A673 (cell line): ENCODE results near the gene ENHO. TPM values are rescaled to one million over a fixed set of nuclear protein-coding genes. Genes with fewer than 3 reads are reported as not detected.

Experiments
- BruUV-seq: library from RNA; stranded (reverse); fragments of 400-500 nt; replicated peaks from 2 replicates; lab custom pipeline; 2021; lab: Mats Ljungman, UMichigan
- CTCF ChIA-PET: fragments of 300-600 bp; sonication (Branson Sonifier 250); formaldehyde crosslinking; loops from one replicate; lab custom pipeline; 2022; ENCODE audit warnings: antibody characterized with exemption; lab: Charles Lee
- POLR2A ChIA-PET: fragments of 300-600 bp; sonication (Branson Sonifier 250); formaldehyde crosslinking; loops from one replicate; lab custom pipeline; 2022; ENCODE audit warnings: antibody characterized with exemption; ENCODE audit not compliant: low non-redundant PET; lab: Charles Lee
- DNase-seq: peaks from one replicate; pipeline ENCODE4 v3.0.0-alpha.2; 2015; ENCODE audit warnings: low spot score
- H3K27ac ChIP-seq: fragments of 200-600 bp; sonication (generic); 2 replicates; pipeline ENCODE4 v1.5.1; 2016; ENCODE audit warnings: mixed run types, low read depth, mild to moderate bottlenecking, mixed read lengths, antibody characterized with exemption, low read length; ENCODE audit not compliant: poor library complexity, severe bottlenecking
- H3K27me3 ChIP-seq: fragments of 200-600 bp; sonication (generic); replicated peaks from 2 replicates; pipeline ENCODE4 v1.6.1; 2017; ENCODE audit warnings: mixed run types, low read depth, mild to moderate bottlenecking, mixed read lengths, antibody characterized with exemption, low read length; ENCODE audit not compliant: insufficient read depth, poor library complexity
- H3K36me3 ChIP-seq: fragments of 200-600 bp; sonication (generic); 2 replicates; pipeline ENCODE4 v1.6.1; 2016; ENCODE audit warnings: mixed run types, mild to moderate bottlenecking, mixed read lengths, antibody characterized with exemption, low read length; ENCODE audit not compliant: insufficient read depth, poor library complexity, severe bottlenecking
- H3K4me1 ChIP-seq: fragments of 200-600 bp; sonication (generic); 2 replicates; pipeline ENCODE4 v1.6.1; 2017; ENCODE audit warnings: mixed run types, mild to moderate bottlenecking, mixed read lengths, antibody characterized with exemption, low read length; ENCODE audit not compliant: insufficient read depth, poor library complexity, severe bottlenecking
- H3K4me3 ChIP-seq: fragments of 200-600 bp; sonication (generic); 2 replicates; pipeline ENCODE4 v1.5.1; 2016; ENCODE audit warnings: low read depth, mixed run types, mild to moderate bottlenecking, mixed read lengths, low read length; ENCODE audit not compliant: poor library complexity, severe bottlenecking
- H3K9me3 ChIP-seq: fragments of 200-600 bp; sonication (generic); 2 replicates; pipeline ENCODE4 v1.6.1; 2016; ENCODE audit warnings: mixed run types, low read depth, mild to moderate bottlenecking, mixed read lengths, antibody characterized with exemption, low read length; ENCODE audit not compliant: poor library complexity, severe bottlenecking
- EZH2 ChIP-seq: fragments of 200-600 bp; sonication (generic); IDR thresholded peaks from 2 replicates; pipeline ENCODE4 v1.6.1; 2017; ENCODE audit warnings: borderline replicate concordance, low read depth, mild to moderate bottlenecking, mixed read lengths, antibody characterized with exemption, low read length; ENCODE audit not compliant: poor library complexity, severe bottlenecking
- intact Hi-C: fragments of 100-400 bp; cut with micrococcal nuclease; formaldehyde crosslinking; loops from one replicate; pipeline ENCODE4 v1.10.0; 2022; ENCODE audit not compliant: unreplicated experiment
- total RNA-seq: library from RNA; stranded (reverse); gene quantifications from 2 replicates; pipeline ENCODE4 v1.2.3, GENCODE V29; 2021
- TF ChIP-seq, protein P1 (sequence below): fragments of 300-800, 200-600 bp; sonication (generic); conservative IDR thresholded peaks from 2 replicates; pipeline ENCODE4 v1.5.1; 2017; ENCODE audit warnings: low read depth, mild to moderate bottlenecking, antibody characterized with exemption, low read length, moderate library complexity, mixed read lengths

The ENHO gene
- total RNA-seq, 1 experiment from 2014 or later: 1.2 TPM

DNA sequence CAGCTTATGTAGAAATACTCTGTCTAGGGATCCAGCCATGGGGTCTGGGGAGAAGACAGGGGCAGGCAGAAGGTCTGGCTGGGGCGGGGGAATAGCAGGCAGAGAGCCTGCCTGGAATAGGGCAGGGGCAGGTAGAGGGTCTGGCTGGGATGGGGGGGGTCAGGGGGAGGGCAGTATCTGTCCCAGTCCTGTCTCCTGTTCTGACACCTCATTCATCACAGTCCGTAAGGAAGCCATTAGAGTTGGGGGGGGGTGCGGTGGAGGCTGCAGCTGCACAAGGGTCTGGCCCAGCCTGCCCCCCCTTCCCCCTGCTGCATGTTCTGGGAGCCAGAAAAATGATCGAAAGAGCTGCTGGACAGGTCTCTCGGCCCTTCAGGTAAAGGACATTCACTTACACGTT is 34.2 kb upstream of the ENHO start:
- Histone ChIP-seq H3K4me1 (peaks cover 9% of the 10 kb centered on the region), H3K4me3 (no peak overlapping the region), H3K36me3 (no peaks in the 10 kb centered on the region), H3K9me3 (no peaks in the 10 kb centered on the region), H3K27ac (no peak overlapping the region), H3K27me3 (no peaks in the 10 kb centered on the region)
- TF ChIP-seq, protein P1, sequence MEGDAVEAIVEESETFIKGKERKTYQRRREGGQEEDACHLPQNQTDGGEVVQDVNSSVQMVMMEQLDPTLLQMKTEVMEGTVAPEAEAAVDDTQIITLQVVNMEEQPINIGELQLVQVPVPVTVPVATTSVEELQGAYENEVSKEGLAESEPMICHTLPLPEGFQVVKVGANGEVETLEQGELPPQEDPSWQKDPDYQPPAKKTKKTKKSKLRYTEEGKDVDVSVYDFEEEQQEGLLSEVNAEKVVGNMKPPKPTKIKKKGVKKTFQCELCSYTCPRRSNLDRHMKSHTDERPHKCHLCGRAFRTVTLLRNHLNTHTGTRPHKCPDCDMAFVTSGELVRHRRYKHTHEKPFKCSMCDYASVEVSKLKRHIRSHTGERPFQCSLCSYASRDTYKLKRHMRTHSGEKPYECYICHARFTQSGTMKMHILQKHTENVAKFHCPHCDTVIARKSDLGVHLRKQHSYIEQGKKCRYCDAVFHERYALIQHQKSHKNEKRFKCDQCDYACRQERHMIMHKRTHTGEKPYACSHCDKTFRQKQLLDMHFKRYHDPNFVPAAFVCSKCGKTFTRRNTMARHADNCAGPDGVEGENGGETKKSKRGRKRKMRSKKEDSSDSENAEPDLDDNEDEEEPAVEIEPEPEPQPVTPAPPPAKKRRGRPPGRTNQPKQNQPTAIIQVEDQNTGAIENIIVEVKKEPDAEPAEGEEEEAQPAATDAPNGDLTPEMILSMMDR: no peak
- TF ChIP-seq EZH2: no peak
- CTCF ChIA-PET: no interaction called here
- no peak for DNase-seq
- POLR2A ChIA-PET: no interaction called here
- BruUV-seq: no TSS peak
- intact Hi-C loops: no loop called here

DNA sequence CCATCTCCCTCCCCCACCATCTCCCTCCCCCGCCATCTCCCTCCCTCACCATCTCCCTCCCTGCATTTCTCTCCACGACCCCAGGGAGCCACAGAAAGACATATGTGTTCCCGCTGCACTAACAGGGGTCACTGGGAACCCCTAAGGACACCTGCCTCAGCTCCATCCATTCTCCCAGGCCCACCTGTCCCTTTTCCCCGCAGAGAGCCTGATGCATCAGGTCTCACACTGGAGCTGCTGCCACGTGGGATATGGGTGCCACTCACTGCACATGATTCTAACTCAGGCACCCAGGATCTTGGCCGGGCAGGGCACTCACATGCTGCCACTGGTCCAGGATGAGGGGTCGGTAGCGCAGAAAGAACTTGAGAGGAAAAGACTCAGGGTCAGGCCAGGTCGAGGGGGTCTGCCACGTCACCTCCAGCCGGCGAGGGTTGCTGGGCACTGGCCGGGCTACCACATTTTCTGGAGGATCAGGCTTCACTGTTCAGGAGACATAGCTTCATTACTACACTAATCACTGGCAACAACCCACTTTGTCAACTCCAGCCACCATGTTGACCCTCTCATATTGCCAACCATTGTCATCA is 33.2 kb upstream of the ENHO start:
- CTCF ChIA-PET: no interaction called here
- H3K4me1 ChIP-seq: peaks cover 9% of the 10 kb centered on the region

DNA sequence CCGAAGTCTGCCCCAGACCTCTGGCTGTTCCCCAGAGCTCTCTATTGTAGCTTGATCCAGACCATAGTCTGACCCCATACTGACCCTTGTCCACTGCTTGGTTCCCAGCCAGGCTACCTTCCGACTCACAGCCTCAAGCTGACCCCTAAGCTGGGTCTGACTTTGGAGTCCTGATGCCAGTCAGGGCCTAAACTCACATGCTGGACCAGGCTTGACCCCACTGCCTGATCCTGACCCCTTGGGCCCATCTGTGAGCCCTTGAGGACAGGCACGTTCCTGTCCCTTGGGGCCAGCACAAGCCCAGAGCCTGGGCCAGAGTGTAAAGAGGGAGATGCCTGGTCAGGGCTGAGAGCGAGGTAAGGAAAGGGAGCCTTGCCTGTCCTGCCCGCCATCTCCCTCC is 32.7 kb upstream of the ENHO start:
- intact Hi-C loops: no loop called here
- DNase-seq: no peak
- ChIA-PET CTCF (no interaction called here), POLR2A (no interaction called here)
- Histone ChIP-seq H3K27me3 (no peaks in the 10 kb centered on the region), H3K27ac (no peak overlapping the region), H3K9me3 (no peaks in the 10 kb centered on the region), H3K36me3 (no peaks in the 10 kb centered on the region), H3K4me3 (no peak overlapping the region), H3K4me1 (peaks cover 9% of the 10 kb centered on the region)
- TF ChIP-seq, protein P1: no peak
- TF ChIP-seq EZH2: no peak
- no TSS peak for BruUV-seq

More for the DNA sequence above, 33.2 kb upstream of the ENHO start:
- Histone ChIP-seq H3K9me3 (no peaks in the 10 kb centered on the region), H3K27ac (no peak overlapping the region), H3K36me3 (no peaks in the 10 kb centered on the region), H3K4me3 (no peak overlapping the region), H3K27me3 (no peaks in the 10 kb centered on the region)
- no peak for DNase-seq
- no TSS peak for BruUV-seq
- intact Hi-C loops: no loop called here
- TF ChIP-seq EZH2: no peak
- TF ChIP-seq, protein P1: no peak
- POLR2A ChIA-PET: no interaction called here
